CD14-positive monocyte (primary cell): Measurements from ENCODE around the gene TAOK1. TPM values are rescaled to one million over a fixed set of nuclear protein-coding genes. Genes with fewer than 3 reads are reported as not detected.

ENCODE experiments used
- DNase-seq, 3 donors: peaks; one replicate each; pipeline ENCODE4 v3.0.0-alpha.2; 2011 to 2022
- H2AFZ ChIP-seq: 2 replicates; pipeline ENCODE4 v1.6.0; 2012; ENCODE audit warnings: mild to moderate bottlenecking, low read depth, low read length, inconsistent platforms; ENCODE audit not compliant: insufficient read depth, poor library complexity, severe bottlenecking
- H3K27ac ChIP-seq, 2 donors: 1 replicate in 1 of 2; 2 replicates in 1 of 2; pipeline ENCODE4 v1.5.1; 2012 to 2013; ENCODE audit warnings: low read length in 2 of 2, control low read depth in 1 of 2, inconsistent platforms in 1 of 2, low read depth in 1 of 2, mild to moderate bottlenecking in 1 of 2
- H3K27me3 ChIP-seq, 2 donors: one replicate each; pipeline versions ENCODE4 v1.6.0 to v1.6.1; 2011 to 2013; ENCODE audit warnings: low read length in 2 of 2; ENCODE audit not compliant: control insufficient read depth in 2 of 2, insufficient read depth in 2 of 2
- H3K36me3 ChIP-seq, 2 donors: replicated peaks in 1 of 2; 1 replicate in 1 of 2; 2 replicates in 1 of 2; pipeline versions ENCODE4 v1.5.1 to v1.6.1; 2012 to 2013; ENCODE audit warnings: low read length in 2 of 2, control low read depth in 1 of 2, inconsistent platforms in 1 of 2, mild to moderate bottlenecking in 1 of 2; ENCODE audit not compliant: insufficient read depth in 2 of 2, control insufficient read depth in 1 of 2
- H3K4me1 ChIP-seq, 2 donors: 1 replicate in 1 of 2; 2 replicates in 1 of 2; pipeline versions ENCODE4 v1.5.1 to v1.6.1; 2012 to 2013; ENCODE audit warnings: low read length in 2 of 2, control low read depth in 1 of 2, inconsistent platforms in 1 of 2, mild to moderate bottlenecking in 1 of 2, moderate library complexity in 1 of 2; ENCODE audit not compliant: insufficient read depth in 2 of 2, control insufficient read depth in 1 of 2
- H3K4me2 ChIP-seq: replicated peaks from 2 replicates; pipeline ENCODE3; 2012; ENCODE audit warnings: low read length, moderate library complexity, mild to moderate bottlenecking; ENCODE audit not compliant: poor library complexity, severe bottlenecking; ENCODE audit errors: extremely low read depth
- H3K4me3 ChIP-seq, 3 experiments: fragments of 200-600 bp in 1 of 3; sonication (generic) in 1 of 3; replicated peaks in 1 of 3; 1 replicate in 2 of 3; 2 replicates in 1 of 3; pipeline ENCODE4 v1.5.1; 2011 to 2013; ENCODE audit warnings: low read length in 3 of 3, mild to moderate bottlenecking in 3 of 3, control low read depth in 2 of 3, low read depth in 2 of 3, inconsistent platforms in 1 of 3, moderate library complexity in 1 of 3
- H3K79me2 ChIP-seq: 2 replicates; pipeline ENCODE4 v1.6.0; 2012; ENCODE audit warnings: mild to moderate bottlenecking, control low read depth, inconsistent platforms, low read length, moderate library complexity; ENCODE audit not compliant: insufficient read depth
- H3K9ac ChIP-seq: 2 replicates; pipeline ENCODE4 v1.6.0; 2017; ENCODE audit warnings: low read length, mild to moderate bottlenecking; ENCODE audit not compliant: insufficient read depth, poor library complexity, severe bottlenecking
- H3K9me3 ChIP-seq, 2 donors: replicated peaks in 1 of 2; 1 replicate in 1 of 2; 2 replicates in 1 of 2; pipeline versions ENCODE4 v1.5.1 to v1.6.1; 2012 to 2013; ENCODE audit warnings: low read length in 2 of 2, control low read depth in 1 of 2; ENCODE audit not compliant: control insufficient read depth in 1 of 2, insufficient read depth in 1 of 2
- H4K20me1 ChIP-seq: 2 replicates; pipeline ENCODE4 v1.6.0; 2012; ENCODE audit warnings: mild to moderate bottlenecking, low read length, control low read depth, moderate library complexity; ENCODE audit not compliant: insufficient read depth
- H3K27ac Mint-ChIP-seq, 7 donors: one replicate each; pipeline ENCODE4 v1.8.0; 2020; ENCODE audit warnings: mild to moderate bottlenecking in 7 of 7, mixed read lengths in 7 of 7, moderate library complexity in 6 of 7, inconsistent platforms in 2 of 7
- H3K27me3 Mint-ChIP-seq, 3 donors: one replicate each; pipeline ENCODE4 v1.8.0; 2021 to 2022; ENCODE audit warnings: low read depth in 3 of 3, mild to moderate bottlenecking in 3 of 3, mixed read lengths in 3 of 3, moderate library complexity in 3 of 3, inconsistent platforms in 1 of 3
- H3K36me3 Mint-ChIP-seq, 2 donors: one replicate each; pipeline ENCODE4 v1.8.0; 2020; ENCODE audit warnings: mixed read lengths in 2 of 2, inconsistent platforms in 1 of 2, mild to moderate bottlenecking in 1 of 2
- H3K4me1 Mint-ChIP-seq: one replicate; pipeline ENCODE4 v1.8.0; 2020; ENCODE audit warnings: mild to moderate bottlenecking, mixed read lengths
- H3K4me3 Mint-ChIP-seq, 2 donors: one replicate each; pipeline ENCODE4 v1.8.0; 2020; ENCODE audit warnings: mild to moderate bottlenecking in 2 of 2, mixed read lengths in 2 of 2, moderate library complexity in 1 of 2
- H3K9me3 Mint-ChIP-seq, 7 donors: one replicate each; pipeline ENCODE4 v1.8.0; 2020 to 2022; ENCODE audit warnings: mixed read lengths in 7 of 7, mild to moderate bottlenecking in 6 of 7, moderate library complexity in 6 of 7, inconsistent platforms in 2 of 7
- WGBS: methylation state at CpG from one replicate; pipeline ENCODE4 v1.1.5; 2013; ENCODE audit warnings: missing lambda C conversion rate; ENCODE audit not compliant: insufficient coverage; 5-methylcytosine and 5-hydroxymethylcytosine counted together
- intact Hi-C, 2 donors: fragments of 100-400 bp; cut with micrococcal nuclease; formaldehyde crosslinking; loops; one replicate each; pipeline versions ENCODE4 v1.15.0 to v1.15.1; 2023
- polyA plus RNA-seq, 3 donors: library from polyadenylated mRNA; depleted of rRNA in 1 of 3; unstranded in 2 of 3; stranded (reverse) in 1 of 3; fragments of 300-500 nt in 2 of 3; fragments of >200 nt in 1 of 3; fragmentation: Illumina TruSeq in 2 of 3; gene quantifications; 1 replicate in 2 of 3; 2 replicates in 1 of 3; pipeline ENCODE4 v1.2.3, GENCODE V29; 2012 to 2021
- TF ChIP-seq, protein P1 (sequence below): fragments of 200-600 bp; IDR thresholded peaks from one replicate; pipeline ENCODE4 v1.8.0; 2022; ENCODE audit warnings: antibody characterized with exemption, mild to moderate bottlenecking

Gene TAOK1
- polyA plus RNA-seq, 3 donors, result 2.4 to 13.9 (median 4.8) TPM

DNA sequence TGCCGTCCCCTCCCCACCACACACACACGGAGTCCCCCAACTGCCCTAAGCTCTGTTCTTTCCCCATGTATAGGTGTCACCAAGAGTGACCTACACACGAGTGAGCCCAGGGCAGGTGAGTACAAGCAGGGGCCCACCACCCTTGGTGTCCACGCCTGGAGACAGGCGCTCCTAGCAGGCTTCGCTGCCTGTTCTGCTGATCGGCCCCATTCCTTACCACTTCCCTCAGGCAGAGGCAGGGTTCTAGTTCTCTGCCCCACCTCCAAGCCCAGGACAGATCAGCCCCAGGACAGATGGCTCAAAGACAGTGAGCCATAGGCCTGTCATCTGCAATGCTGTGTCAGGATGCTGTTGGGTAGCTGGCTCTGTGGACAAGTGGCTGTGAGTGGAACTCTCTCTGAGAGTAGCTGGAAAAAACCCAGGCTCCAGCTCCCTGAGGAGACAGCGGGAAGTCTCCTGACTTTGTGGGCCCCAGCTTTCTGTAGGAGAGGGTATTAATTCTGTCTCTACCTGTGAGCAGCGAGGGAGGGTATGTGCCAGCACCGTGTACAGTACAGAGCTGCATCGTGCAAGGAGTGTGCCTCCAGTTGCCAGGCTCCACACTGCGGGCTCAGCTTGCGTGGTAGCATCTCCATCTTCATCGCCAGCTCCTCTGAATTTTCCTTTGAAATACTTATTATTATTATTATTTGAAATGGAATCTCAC, 179.2 kb downstream of the TAOK1 start:
- intact Hi-C loops, result loop anchor here (10.0 kb wide), 2 partner anchors 45 to 205 kb away; no protein-coding TSS in a partner anchor
- Mint-ChIP-seq H3K4me1 (peaks cover 33% of the 10 kb centered on the region), H3K27me3 (peaks cover 0 to 7% (median 2%) of the 10 kb centered on the region in 3 donors), H3K27ac (peak overlapping the region in 4 of 7 donors; percentile 33 to 46 (median 46)), H3K4me3 (peak overlapping the region; percentile 85 to 89), H3K9me3 (no peaks in the 10 kb centered on the region), H3K36me3 (peaks cover 20 to 25% of the 10 kb centered on the region in 2 donors)
- WGBS, result 59% methylated on average over 10 of the region's 14 CpGs
- DNase-seq, result no peak
- peaks cover 31% of the 10 kb centered on the region for H3K79me2 ChIP-seq
- H3K27ac ChIP-seq, result peak overlapping the region; percentile 13 to 69
- peak overlapping the region; percentile 69 for H3K9ac ChIP-seq
- H3K36me3 ChIP-seq, result peaks cover 9 to 14% of the 10 kb centered on the region in 2 donors
- peak overlapping the region; percentile 76 to 97 (median 87) for H3K4me3 ChIP-seq
- H3K9me3 ChIP-seq, result no peaks in the 10 kb centered on the region
- peak overlapping the region; percentile 100 for H3K4me2 ChIP-seq
- H2AFZ ChIP-seq, result peak overlapping the region; percentile 97
- H4K20me1 ChIP-seq, result peaks cover 28% of the 10 kb centered on the region
- no peaks in the 10 kb centered on the region for H3K27me3 ChIP-seq
- H3K4me1 ChIP-seq, result peaks cover 32 to 45% of the 10 kb centered on the region in 2 donors
- TF ChIP-seq, protein P1, sequence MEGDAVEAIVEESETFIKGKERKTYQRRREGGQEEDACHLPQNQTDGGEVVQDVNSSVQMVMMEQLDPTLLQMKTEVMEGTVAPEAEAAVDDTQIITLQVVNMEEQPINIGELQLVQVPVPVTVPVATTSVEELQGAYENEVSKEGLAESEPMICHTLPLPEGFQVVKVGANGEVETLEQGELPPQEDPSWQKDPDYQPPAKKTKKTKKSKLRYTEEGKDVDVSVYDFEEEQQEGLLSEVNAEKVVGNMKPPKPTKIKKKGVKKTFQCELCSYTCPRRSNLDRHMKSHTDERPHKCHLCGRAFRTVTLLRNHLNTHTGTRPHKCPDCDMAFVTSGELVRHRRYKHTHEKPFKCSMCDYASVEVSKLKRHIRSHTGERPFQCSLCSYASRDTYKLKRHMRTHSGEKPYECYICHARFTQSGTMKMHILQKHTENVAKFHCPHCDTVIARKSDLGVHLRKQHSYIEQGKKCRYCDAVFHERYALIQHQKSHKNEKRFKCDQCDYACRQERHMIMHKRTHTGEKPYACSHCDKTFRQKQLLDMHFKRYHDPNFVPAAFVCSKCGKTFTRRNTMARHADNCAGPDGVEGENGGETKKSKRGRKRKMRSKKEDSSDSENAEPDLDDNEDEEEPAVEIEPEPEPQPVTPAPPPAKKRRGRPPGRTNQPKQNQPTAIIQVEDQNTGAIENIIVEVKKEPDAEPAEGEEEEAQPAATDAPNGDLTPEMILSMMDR, result no peak

DNA sequence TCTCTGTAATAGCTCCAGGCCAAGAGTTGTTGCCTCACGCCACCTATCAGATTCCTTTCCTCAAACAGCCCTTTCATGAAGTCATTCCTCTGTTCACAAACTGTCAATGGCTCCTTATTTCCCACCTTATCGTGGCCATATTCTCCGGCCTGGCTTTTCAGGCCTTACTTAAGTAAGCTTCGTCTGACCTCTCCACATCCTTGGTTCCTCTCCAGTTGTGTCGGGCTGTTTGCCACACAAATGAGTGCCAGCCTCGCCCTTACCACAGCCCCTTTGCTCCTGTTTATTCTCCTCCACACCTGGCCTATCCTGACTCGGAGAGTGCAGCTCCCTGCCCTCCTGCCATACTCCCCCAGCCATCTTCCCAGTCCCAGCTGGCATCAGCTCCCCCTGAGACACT, 180.4 kb downstream of the TAOK1 start:
- Mint-ChIP-seq H3K27me3 (peaks cover 0 to 7% (median 2%) of the 10 kb centered on the region in 3 donors), H3K36me3 (peaks cover 28 to 36% of the 10 kb centered on the region in 2 donors), H3K9me3 (no peaks in the 10 kb centered on the region), H3K27ac (peak overlapping the region in 1 of 7 donors; percentile 31), H3K4me1 (peaks cover 25% of the 10 kb centered on the region), H3K4me3 (no peak overlapping the region)
- no peak overlapping the region for H3K4me3 ChIP-seq
- H3K9me3 ChIP-seq, result no peaks in the 10 kb centered on the region
- no peak overlapping the region for H3K9ac ChIP-seq
- DNase-seq, result peak in 1 of 3 donors; percentile 2
- intact Hi-C loops, result no loop called here
- H3K36me3 ChIP-seq, result peaks cover 20 to 25% of the 10 kb centered on the region in 2 donors
- H3K79me2 ChIP-seq, result peaks cover 20% of the 10 kb centered on the region
- 90% methylated on average over 7 of the region's 7 CpGs for WGBS
- peaks cover 26% of the 10 kb centered on the region for H4K20me1 ChIP-seq
- H3K4me2 ChIP-seq, result no peak overlapping the region
- TF ChIP-seq, protein P1, result no peak
- no peaks in the 10 kb centered on the region for H3K27me3 ChIP-seq
- no peak overlapping the region for H2AFZ ChIP-seq
- no peak overlapping the region for H3K27ac ChIP-seq
- peaks cover 24 to 41% of the 10 kb centered on the region in 2 donors for H3K4me1 ChIP-seq
